ENCODE measurements around the gene PRKCE. TPM values are rescaled to one million over a fixed set of nuclear protein-coding genes. Genes with fewer than 3 reads are reported as not detected.

The PRKCE gene
- total RNA-seq, 1 experiment from 2014 or later = 2.4 TPM

DNA sequence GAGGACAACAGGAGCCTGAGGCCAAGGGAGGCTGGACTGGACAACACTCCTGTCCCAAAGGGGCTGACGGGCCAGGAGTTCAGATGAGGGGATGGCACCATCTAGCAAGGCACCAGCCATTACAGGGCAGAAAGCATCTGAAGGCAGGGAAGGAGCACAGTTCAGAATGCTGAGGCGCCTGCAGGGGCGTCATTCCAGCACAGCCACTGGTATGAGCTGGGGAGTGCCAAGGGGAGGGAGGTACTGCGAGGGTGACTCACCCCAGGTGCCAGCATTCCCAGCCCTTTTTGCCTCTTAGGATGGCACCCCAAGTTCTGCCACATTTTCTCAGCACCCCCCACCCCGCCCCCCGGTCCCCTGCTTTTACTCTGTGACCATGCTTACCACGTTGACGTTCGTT is 515.9 kb downstream of the PRKCE start:
- TF ChIP-seq, protein P1, sequence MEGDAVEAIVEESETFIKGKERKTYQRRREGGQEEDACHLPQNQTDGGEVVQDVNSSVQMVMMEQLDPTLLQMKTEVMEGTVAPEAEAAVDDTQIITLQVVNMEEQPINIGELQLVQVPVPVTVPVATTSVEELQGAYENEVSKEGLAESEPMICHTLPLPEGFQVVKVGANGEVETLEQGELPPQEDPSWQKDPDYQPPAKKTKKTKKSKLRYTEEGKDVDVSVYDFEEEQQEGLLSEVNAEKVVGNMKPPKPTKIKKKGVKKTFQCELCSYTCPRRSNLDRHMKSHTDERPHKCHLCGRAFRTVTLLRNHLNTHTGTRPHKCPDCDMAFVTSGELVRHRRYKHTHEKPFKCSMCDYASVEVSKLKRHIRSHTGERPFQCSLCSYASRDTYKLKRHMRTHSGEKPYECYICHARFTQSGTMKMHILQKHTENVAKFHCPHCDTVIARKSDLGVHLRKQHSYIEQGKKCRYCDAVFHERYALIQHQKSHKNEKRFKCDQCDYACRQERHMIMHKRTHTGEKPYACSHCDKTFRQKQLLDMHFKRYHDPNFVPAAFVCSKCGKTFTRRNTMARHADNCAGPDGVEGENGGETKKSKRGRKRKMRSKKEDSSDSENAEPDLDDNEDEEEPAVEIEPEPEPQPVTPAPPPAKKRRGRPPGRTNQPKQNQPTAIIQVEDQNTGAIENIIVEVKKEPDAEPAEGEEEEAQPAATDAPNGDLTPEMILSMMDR (conservative IDR thresholded peaks at IDR 0.05; ENCODE audit: low read depth, low read length) = no peak
- no peak for TF ChIP-seq EZH2 (IDR thresholded peaks at IDR 0.05; ENCODE audit: borderline replicate concordance, low read depth, low read length, poor library complexity, severe bottlenecking)
- CTCF ChIA-PET = no interaction called here
- H3K4me3 ChIP-seq (ENCODE audit: low read depth, low read length, poor library complexity, severe bottlenecking) = no peak overlapping the region
- DNase-seq (ENCODE audit: low spot score) = no peak
- H3K9me3 ChIP-seq (ENCODE audit: low read depth, low read length, poor library complexity, severe bottlenecking) = no peaks in the 10 kb centered on the region
- no peaks in the 10 kb centered on the region for H3K27me3 ChIP-seq (replicated peaks; ENCODE audit: insufficient read depth, low read depth, low read length, poor library complexity)
- H3K36me3 ChIP-seq (ENCODE audit: insufficient read depth, low read length, poor library complexity, severe bottlenecking) = no peaks in the 10 kb centered on the region
- no peak overlapping the region for H3K27ac ChIP-seq (ENCODE audit: low read depth, low read length, poor library complexity, severe bottlenecking)
- H3K4me1 ChIP-seq (ENCODE audit: insufficient read depth, low read length, poor library complexity, severe bottlenecking) = no peaks in the 10 kb centered on the region
- intact Hi-C loops (cut with micrococcal nuclease; ENCODE audit: unreplicated experiment) = no loop called here
- POLR2A ChIA-PET (ENCODE audit: low non-redundant PET) = no interaction called here
- BruUV-seq (replicated peaks) = no TSS peak

DNA sequence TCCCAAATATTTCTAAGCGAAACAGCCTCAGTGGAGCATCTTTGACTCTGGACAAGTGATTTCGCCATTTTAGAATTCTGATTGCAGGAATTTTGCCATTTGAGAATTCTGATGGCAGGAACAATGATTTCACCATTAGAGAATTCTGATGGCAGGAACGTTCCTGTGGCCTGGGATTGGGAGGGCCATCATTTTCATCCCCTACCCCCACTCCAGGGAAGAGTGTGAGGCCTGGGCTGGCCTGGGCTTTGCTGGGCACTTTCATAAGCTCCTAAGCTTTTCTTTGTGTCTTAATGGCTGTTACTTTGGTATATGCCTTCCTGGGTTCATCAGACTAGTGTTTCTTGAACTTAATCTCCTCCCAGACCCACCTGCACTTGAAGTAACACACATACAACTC is 516.4 kb downstream of the PRKCE start:
- TF ChIP-seq EZH2 (IDR thresholded peaks at IDR 0.05; ENCODE audit: borderline replicate concordance, low read depth, low read length, poor library complexity, severe bottlenecking) = no peak
- TF ChIP-seq, protein P1 (conservative IDR thresholded peaks at IDR 0.05; ENCODE audit: low read depth, low read length) = no peak
- no peaks in the 10 kb centered on the region for H3K36me3 ChIP-seq (ENCODE audit: insufficient read depth, low read length, poor library complexity, severe bottlenecking)
- no peak overlapping the region for H3K4me3 ChIP-seq (ENCODE audit: low read depth, low read length, poor library complexity, severe bottlenecking)
- intact Hi-C loops (cut with micrococcal nuclease; ENCODE audit: unreplicated experiment) = no loop called here
- ChIA-PET CTCF (no interaction called here), POLR2A (ENCODE audit: low non-redundant PET) (no interaction called here)
- H3K9me3 ChIP-seq (ENCODE audit: low read depth, low read length, poor library complexity, severe bottlenecking) = no peaks in the 10 kb centered on the region
- no peak overlapping the region for H3K27ac ChIP-seq (ENCODE audit: low read depth, low read length, poor library complexity, severe bottlenecking)
- H3K27me3 ChIP-seq (replicated peaks; ENCODE audit: insufficient read depth, low read depth, low read length, poor library complexity) = no peaks in the 10 kb centered on the region
- no peak for DNase-seq (ENCODE audit: low spot score)
- no peaks in the 10 kb centered on the region for H3K4me1 ChIP-seq (ENCODE audit: insufficient read depth, low read length, poor library complexity, severe bottlenecking)
- BruUV-seq (replicated peaks) = no TSS peak

DNA sequence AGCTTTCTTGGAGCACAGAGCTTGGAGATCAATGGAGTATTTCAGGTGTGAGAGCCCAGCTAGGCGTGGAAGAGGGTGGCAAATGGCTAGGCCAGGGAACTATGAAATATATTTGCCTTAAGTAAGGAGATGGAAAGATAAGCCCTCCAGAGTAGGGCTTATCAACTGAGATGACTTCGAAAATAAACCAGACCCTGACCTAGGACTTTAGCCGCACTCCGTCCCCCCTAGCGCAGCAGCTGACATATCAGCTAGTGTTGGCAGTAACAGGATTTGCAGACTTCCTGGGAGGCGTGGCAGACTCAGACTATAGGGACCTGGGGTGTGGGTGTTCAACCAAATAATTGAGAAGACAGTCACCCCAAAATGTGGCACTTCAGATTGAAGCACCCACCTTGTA is 518.0 kb downstream of the PRKCE start:
- Histone ChIP-seq H3K9me3 (ENCODE audit: low read depth, low read length, poor library complexity, severe bottlenecking) (no peaks in the 10 kb centered on the region), H3K36me3 (ENCODE audit: insufficient read depth, low read length, poor library complexity, severe bottlenecking) (no peaks in the 10 kb centered on the region), H3K4me1 (ENCODE audit: insufficient read depth, low read length, poor library complexity, severe bottlenecking) (no peaks in the 10 kb centered on the region), H3K4me3 (ENCODE audit: low read depth, low read length, poor library complexity, severe bottlenecking) (no peak overlapping the region), H3K27me3 (replicated peaks; ENCODE audit: insufficient read depth, low read depth, low read length, poor library complexity) (no peaks in the 10 kb centered on the region), H3K27ac (ENCODE audit: low read depth, low read length, poor library complexity, severe bottlenecking) (no peak overlapping the region)
- TF ChIP-seq, protein P1 (conservative IDR thresholded peaks at IDR 0.05; ENCODE audit: low read depth, low read length) = no peak
- TF ChIP-seq EZH2 (IDR thresholded peaks at IDR 0.05; ENCODE audit: borderline replicate concordance, low read depth, low read length, poor library complexity, severe bottlenecking) = no peak
- ChIA-PET POLR2A (ENCODE audit: low non-redundant PET) (no interaction called here), CTCF (no interaction called here)
- intact Hi-C loops (cut with micrococcal nuclease; ENCODE audit: unreplicated experiment) = no loop called here
- no TSS peak for BruUV-seq (replicated peaks)
- DNase-seq (ENCODE audit: low spot score) = no peak
